Sigmoid colon (tissue), 7 donors: ENCODE data around the gene TMEM247. TPM values are rescaled to one million over a fixed set of nuclear protein-coding genes. Genes with fewer than 3 reads are reported as not detected.
A peak's percentile ranks its signal among the peaks of the same experiment; 100 is the strongest.

ENCODE experiments used
- DNase-seq: peaks from one replicate; pipeline ENCODE4 v3.0.0-alpha.2; 2019
- H3K27ac ChIP-seq, 4 donors: fragments of 200-600 bp; sonication (generic); one replicate each; pipeline ENCODE4 v1.5.1; 2016 to 2019; ENCODE audit warnings: mild to moderate bottlenecking in 1 of 4
- H3K27me3 ChIP-seq, 3 donors: fragments of 200-600 bp; sonication (generic); one replicate each; pipeline ENCODE4 v1.5.1; 2019; ENCODE audit warnings: mild to moderate bottlenecking in 1 of 3
- H3K36me3 ChIP-seq, 4 donors: fragments of 200-600 bp; sonication (generic); one replicate each; pipeline ENCODE4 v1.5.1; 2016 to 2019
- H3K4me1 ChIP-seq, 4 donors: fragments of 200-600 bp; sonication (generic); one replicate each; pipeline ENCODE4 v1.5.1; 2017 to 2019
- H3K4me3 ChIP-seq, 4 donors: fragments of 200-600 bp; sonication (generic); one replicate each; pipeline ENCODE4 v1.5.1; 2017 to 2019; ENCODE audit warnings: mild to moderate bottlenecking in 2 of 4, moderate library complexity in 1 of 4
- H3K9me3 ChIP-seq, 4 donors: fragments of 200-600 bp in 3 of 4; sonication (generic) in 3 of 4; one replicate each; pipeline versions ENCODE4 v1.5.1 to v1.6.1; 2013 to 2019
- CTCF ChIP-seq, 4 experiments: fragments of 450-650 bp in 3 of 4; fragments of 200-600 bp in 1 of 4; IDR thresholded peaks; one replicate each; pipeline ENCODE4 v1.5.1; 2016 to 2019; ENCODE audit warnings: antibody characterized with exemption in 4 of 4, mild to moderate bottlenecking in 3 of 4, moderate library complexity in 2 of 4
- EP300 ChIP-seq, 4 donors: sonication (generic); formaldehyde crosslinking; IDR thresholded peaks; one replicate each; pipeline ENCODE4 v1.6.1; 2017; ENCODE audit warnings: antibody characterized with exemption in 4 of 4
- POLR2A ChIP-seq, 2 donors: fragments of 450-650 bp; IDR thresholded peaks; one replicate each; pipeline ENCODE4 v1.6.1; 2016; ENCODE audit warnings: antibody characterized with exemption in 2 of 2, mild to moderate bottlenecking in 2 of 2, moderate library complexity in 2 of 2
- POLR2AphosphoS5 ChIP-seq, 4 donors: sonication (generic); formaldehyde crosslinking; IDR thresholded peaks; one replicate each; pipeline ENCODE4 v1.6.1; 2017; ENCODE audit warnings: antibody characterized with exemption in 4 of 4
- WGBS, 2 donors: extraction: QIAGEN DNeasy Blood & Tissue Kit; methylation state at CpG; one replicate each; pipeline ENCODE4 v1.1.7; 2013; 5-methylcytosine and 5-hydroxymethylcytosine counted together
- intact Hi-C: fragments of 100-400 bp; cut with DNase I; formaldehyde crosslinking; loops from one replicate; pipeline ENCODE4 v1.15.1; 2023
- polyA plus RNA-seq, 3 donors: library from polyadenylated mRNA; stranded (reverse); fragments of 200-250 nt; gene quantifications; one replicate each; pipeline ENCODE4 v1.2.3, GENCODE V29; 2013
- total RNA-seq, 4 donors: library from RNA; depleted of rRNA; stranded (reverse); fragments of >200 nt; gene quantifications; one replicate each; pipeline ENCODE4 v1.1.0, GENCODE V29; 2016
- donor health status: healthy with polysubstance abuse.
- donor health status: Bipolar disorder and iron deficiency.
- donor health status: healthy.

The TMEM247 gene
- total and polyA plus RNA-seq, 7 donors = not detected

GRCh38 chr2:46498681-46499080 lies 19.3 kb downstream of the TMEM247 start:
- no peak overlapping the region for H3K4me3 ChIP-seq
- DNase-seq = no peak
- no peaks in the 10 kb centered on the region for H3K27me3 ChIP-seq
- H3K4me1 ChIP-seq = peaks cover 0 to 11% (median 6%) of the 10 kb centered on the region in 4 donors
- no peak for TF ChIP-seq POLR2AphosphoS5 (IDR thresholded peaks at IDR 0.05)
- intact Hi-C loops = no loop called here
- H3K27ac ChIP-seq = peak overlapping the region in 1 of 4 donors; percentile 90
- WGBS, 2 donors = 72 to 78% methylated on average over 4 of the region's 4 CpGs
- H3K36me3 ChIP-seq = no peaks in the 10 kb centered on the region
- no peaks in the 10 kb centered on the region for H3K9me3 ChIP-seq

GRCh38 chr2:46499392-46499785 lies 20.0 kb downstream of the TMEM247 start:
- 6 to 26% methylated on average over 7 of the region's 7 CpGs for WGBS, 2 donors
- peak overlapping the region; percentile 52 to 61 (median 56) for H3K4me3 ChIP-seq
- H3K36me3 ChIP-seq = no peaks in the 10 kb centered on the region
- peaks cover 0 to 7% (median 4%) of the 10 kb centered on the region in 4 donors for H3K4me1 ChIP-seq
- TF ChIP-seq POLR2AphosphoS5 (IDR thresholded peaks at IDR 0.05) = no peak
- no peak for TF ChIP-seq POLR2A (IDR thresholded peaks at IDR 0.05)
- no peak for TF ChIP-seq CTCF (IDR thresholded peaks at IDR 0.05)
- no peak for TF ChIP-seq EP300 (IDR thresholded peaks at IDR 0.05)
- peak overlapping the region; percentile 82 to 90 (median 86) for H3K27ac ChIP-seq
- no peaks in the 10 kb centered on the region for H3K9me3 ChIP-seq
- no peak for DNase-seq
- H3K27me3 ChIP-seq = no peaks in the 10 kb centered on the region
- intact Hi-C loops = no loop called here

GRCh38 chr2:46500801-46501200 lies 21.4 kb downstream of the TMEM247 start:
- Histone ChIP-seq H3K4me3 (no peak overlapping the region), H3K27ac (peak overlapping the region in 2 of 4 donors; percentile 82 to 90), H3K4me1 (peaks cover 0 to 7% (median 4%) of the 10 kb centered on the region in 4 donors), H3K9me3 (no peaks in the 10 kb centered on the region), H3K27me3 (no peaks in the 10 kb centered on the region), H3K36me3 (no peaks in the 10 kb centered on the region)
- DNase-seq = no peak
- 80 to 90% methylated on average over 6 of the region's 6 CpGs for WGBS, 2 donors
- no peak for TF ChIP-seq CTCF (IDR thresholded peaks at IDR 0.05)
- no peak for TF ChIP-seq POLR2AphosphoS5 (IDR thresholded peaks at IDR 0.05)
- no peak for TF ChIP-seq POLR2A (IDR thresholded peaks at IDR 0.05)
- TF ChIP-seq EP300 (IDR thresholded peaks at IDR 0.05) = no peak
- intact Hi-C loops = no loop called here

- TF ChIP-seq POLR2A (IDR thresholded peaks at IDR 0.05) = no peak
- TF ChIP-seq POLR2AphosphoS5 (IDR thresholded peaks at IDR 0.05) = no peak
- TF ChIP-seq CTCF (IDR thresholded peaks at IDR 0.05) = no peak
- no peak for TF ChIP-seq EP300 (IDR thresholded peaks at IDR 0.05)
- intact Hi-C loops = no loop called here
- Histone ChIP-seq H3K9me3 (no peaks in the 10 kb centered on the region), H3K4me3 (no peak overlapping the region), H3K4me1 (peaks cover 0 to 7% (median 4%) of the 10 kb centered on the region in 4 donors), H3K36me3 (no peaks in the 10 kb centered on the region), H3K27me3 (no peaks in the 10 kb centered on the region), H3K27ac (no peak overlapping the region)
- WGBS, 2 donors = 75 to 83% methylated on average over 4 of the region's 4 CpGs
- no peak for DNase-seq
These were observed 23.0 kb downstream of the TMEM247 start for GRCh38 chr2:46502291-46502885.

- no peak for TF ChIP-seq POLR2A (IDR thresholded peaks at IDR 0.05)
- TF ChIP-seq CTCF (IDR thresholded peaks at IDR 0.05) = no peak
- no peak for TF ChIP-seq POLR2AphosphoS5 (IDR thresholded peaks at IDR 0.05)
- no peak for TF ChIP-seq EP300 (IDR thresholded peaks at IDR 0.05)
- 87 to 91% methylated on average over 4 of the region's 4 CpGs for WGBS, 2 donors
- H3K27me3 ChIP-seq = no peaks in the 10 kb centered on the region
- DNase-seq = no peak
- intact Hi-C loops = no loop called here
- no peak overlapping the region for H3K27ac ChIP-seq
- H3K4me3 ChIP-seq = no peak overlapping the region
- no peaks in the 10 kb centered on the region for H3K9me3 ChIP-seq
- peaks cover 0 to 7% (median 4%) of the 10 kb centered on the region in 4 donors for H3K4me1 ChIP-seq
- no peaks in the 10 kb centered on the region for H3K36me3 ChIP-seq
These were observed 24.3 kb downstream of the TMEM247 start for GRCh38 chr2:46503686-46504085.
